NCI-H460 (cell line): ENCODE measurements around the gene TMEM212. TPM values are rescaled to one million over a fixed set of nuclear protein-coding genes. Genes with fewer than 3 reads are reported as not detected.

Source experiments
- DNase-seq: peaks from one replicate; pipeline ENCODE4 v3.0.0-alpha.2; 2016; ENCODE audit warnings: low read depth; ENCODE audit errors: extremely low read depth
- total RNA-seq: library from RNA; depleted of rRNA; stranded (reverse); fragments of >200 nt; shearing (Covaris generic); gene quantifications from 2 replicates; pipeline ENCODE4 v1.2.3, GENCODE V29; 2014

The TMEM212 gene
- total RNA-seq, 1 experiment from 2014 or later = not detected

- no peak for DNase-seq
Measured at GRCh38 chr3:171833789-171834460, 9.2 kb upstream of the TMEM212 start.

- DNase-seq = no peak
Measured at GRCh38 chr3:171834461-171834801, 8.7 kb upstream of the TMEM212 start.

GRCh38 chr3:171835116-171835515, 8.0 kb upstream of the TMEM212 start:
- DNase-seq = no peak

- no peak for DNase-seq
Measured at GRCh38 chr3:171835613-171836012, 7.5 kb upstream of the TMEM212 start.

GRCh38 chr3:171836855-171837254, 6.3 kb upstream of the TMEM212 start:
- DNase-seq = no peak

GRCh38 chr3:171837698-171838097, 5.5 kb upstream of the TMEM212 start:
- no peak for DNase-seq

GRCh38 chr3:171838218-171838720, 4.9 kb upstream of the TMEM212 start:
- peak; percentile 43 for DNase-seq

- no peak for DNase-seq
Measured at GRCh38 chr3:171839270-171839669, 3.9 kb upstream of the TMEM212 start.

- no peak for DNase-seq
Measured at GRCh38 chr3:171840445-171840810, 2.7 kb upstream of the TMEM212 start.

- no peak for DNase-seq
Measured at GRCh38 chr3:171840811-171841619, 2.1 kb upstream of the TMEM212 start.

GRCh38 chr3:171841620-171842000, 1.5 kb upstream of the TMEM212 start:
- no peak for DNase-seq

GRCh38 chr3:171844873-171845272, 1.7 kb downstream of the TMEM212 start:
- DNase-seq = no peak

GRCh38 chr3:171845481-171846284, 2.5 kb downstream of the TMEM212 start:
- no peak for DNase-seq

GRCh38 chr3:171846597-171846996, 3.4 kb downstream of the TMEM212 start:
- no peak for DNase-seq

- no peak for DNase-seq
Measured at GRCh38 chr3:171847133-171847532, 4.0 kb downstream of the TMEM212 start.

GRCh38 chr3:171847595-171848259, 4.6 kb downstream of the TMEM212 start:
- DNase-seq = no peak

GRCh38 chr3:171849617-171850319, 6.6 kb downstream of the TMEM212 start:
- DNase-seq = no peak

GRCh38 chr3:171850320-171850959, 7.3 kb downstream of the TMEM212 start:
- DNase-seq = no peak

GRCh38 chr3:171850960-171851659, 8.0 kb downstream of the TMEM212 start:
- no peak for DNase-seq
